GM13976 (cell line): Measurements from ENCODE around the gene COBL.

Experiments used
- DNase-seq: peaks from one replicate; pipeline ENCODE4 v3.0.0; 2012; ENCODE audit warnings: low spot score
- CTCF ChIP-seq: IDR thresholded peaks from 2 replicates; pipeline ENCODE4 v1.5.1; 2012; ENCODE audit warnings: borderline replicate concordance, mild to moderate bottlenecking; ENCODE audit not compliant: insufficient read depth; ENCODE audit errors: extremely low read depth, missing control alignments, control extremely low read depth
- in situ Hi-C: fragments of 300-500 bp; cut with MboI; formaldehyde crosslinking; loops from one replicate; pipeline ENCODE4 v1.12.0; 2022; ENCODE audit warnings: low sequenced_read_pairs, mixed read lengths, inconsistent platforms; ENCODE audit not compliant: unreplicated experiment

The COBL gene

GRCh38 chr7:51058764-51059163, 257.8 kb downstream of the COBL start:
- DNase-seq, result no peak
- in situ Hi-C loops, result no loop called here
- no peak for TF ChIP-seq CTCF

- DNase-seq, result no peak
- TF ChIP-seq CTCF, result no peak
- in situ Hi-C loops, result no loop called here
These were observed 261.4 kb downstream of the COBL start for GRCh38 chr7:51055039-51055840.

GRCh38 chr7:51054231-51054630, 262.4 kb downstream of the COBL start:
- DNase-seq, result no peak
- in situ Hi-C loops, result no loop called here
- no peak for TF ChIP-seq CTCF

- DNase-seq, result no peak
- in situ Hi-C loops, result no loop called here
- TF ChIP-seq CTCF, result no peak
These were observed 263.3 kb downstream of the COBL start for GRCh38 chr7:51053160-51053925.

- in situ Hi-C loops, result no loop called here
- DNase-seq, result no peak
- TF ChIP-seq CTCF, result no peak
These were observed 270.1 kb downstream of the COBL start for GRCh38 chr7:51046482-51046881.

GRCh38 chr7:51046103-51046466, 270.5 kb downstream of the COBL start:
- no peak for TF ChIP-seq CTCF
- in situ Hi-C loops, result no loop called here
- no peak for DNase-seq
